ENCODE data around the gene PAPSS1.
A peak's percentile ranks its signal among the peaks of the same experiment; 100 is the strongest.
"Not testable (repeated sequence)": the region's sequence is repeated elsewhere in the genome, so short reads cannot be mapped to it uniquely, and the experiment has no call there.

Gene PAPSS1

DNA sequence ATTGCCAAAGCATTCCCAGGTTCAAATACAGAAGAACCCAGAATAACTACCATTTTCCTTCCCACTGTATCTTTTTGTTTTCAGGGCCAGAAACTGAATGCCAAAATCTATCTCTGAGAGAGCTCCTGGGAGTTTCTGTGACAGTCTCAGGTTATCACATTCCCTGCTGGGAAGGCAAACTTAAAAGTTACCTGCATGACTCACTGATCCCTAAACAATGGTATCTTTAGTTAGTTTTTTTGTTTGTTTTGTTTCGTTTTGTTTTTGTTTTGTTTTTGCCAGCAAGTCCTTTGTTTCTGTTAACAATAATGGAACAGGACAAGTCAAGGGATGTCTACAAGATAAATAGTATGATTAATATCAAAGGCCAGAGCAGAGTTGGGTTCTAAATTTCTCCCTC is 34.3 kb downstream of the PAPSS1 start:
- no peak for DNase-seq

- no peak for DNase-seq
These were observed 36.2 kb downstream of the PAPSS1 start for GRCh38 chr4:107683873-107684272.

- no peak for DNase-seq
These were observed 37.7 kb downstream of the PAPSS1 start for GRCh38 chr4:107682306-107682705.

GRCh38 chr4:107669068-107669467 is 51.0 kb downstream of the PAPSS1 start:
- no peak for DNase-seq

GRCh38 chr4:107666134-107666533 is 53.9 kb downstream of the PAPSS1 start:
- DNase-seq = no peak

GRCh38 chr4:107665001-107665400 is 55.0 kb downstream of the PAPSS1 start:
- DNase-seq = no peak

- no peak for DNase-seq
These were observed 61.4 kb downstream of the PAPSS1 start for GRCh38 chr4:107658400-107659336.

- DNase-seq = no peak
These were observed 64.7 kb downstream of the PAPSS1 start for GRCh38 chr4:107655289-107655688.

DNA sequence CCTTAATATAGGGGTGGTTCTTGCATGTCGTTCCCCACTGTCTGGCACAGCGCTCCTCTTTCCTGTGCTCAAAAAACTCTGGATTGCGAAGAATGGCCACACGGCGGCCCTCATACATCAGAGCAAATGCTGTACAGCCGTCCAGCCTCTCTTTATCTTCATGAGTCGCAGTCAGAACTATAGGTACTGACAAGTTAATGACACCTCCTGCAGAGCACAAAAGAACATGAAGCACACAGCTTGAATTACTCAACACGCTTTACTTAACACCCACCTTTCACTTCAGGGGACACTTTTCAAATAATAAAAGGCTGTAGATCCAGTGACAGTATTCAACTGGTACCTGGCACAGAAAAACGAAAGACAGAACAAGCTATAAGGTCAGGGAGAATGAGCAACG is 65.3 kb downstream of the PAPSS1 start:
- DNase-seq = peak; percentile 73 to 91

DNA sequence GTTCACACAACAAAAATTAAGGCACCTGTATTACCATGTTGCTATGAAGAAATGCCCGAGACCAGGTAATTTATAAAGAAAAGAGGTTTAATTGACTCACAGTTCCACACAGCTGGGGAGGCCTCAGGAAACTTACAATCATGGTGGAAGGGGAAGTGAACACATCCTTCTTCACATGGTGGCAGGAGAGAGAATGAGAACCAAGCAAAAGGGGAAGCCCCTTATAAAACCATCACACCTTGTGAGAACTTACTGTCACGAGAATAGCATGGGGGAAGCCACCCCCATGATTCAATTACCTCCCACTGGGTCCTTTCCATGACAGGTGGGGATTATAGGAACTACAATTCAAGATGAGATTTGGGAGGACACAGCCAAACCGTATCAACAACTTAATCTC is 68.6 kb downstream of the PAPSS1 start:
- not testable (repeated sequence) for DNase-seq

DNA sequence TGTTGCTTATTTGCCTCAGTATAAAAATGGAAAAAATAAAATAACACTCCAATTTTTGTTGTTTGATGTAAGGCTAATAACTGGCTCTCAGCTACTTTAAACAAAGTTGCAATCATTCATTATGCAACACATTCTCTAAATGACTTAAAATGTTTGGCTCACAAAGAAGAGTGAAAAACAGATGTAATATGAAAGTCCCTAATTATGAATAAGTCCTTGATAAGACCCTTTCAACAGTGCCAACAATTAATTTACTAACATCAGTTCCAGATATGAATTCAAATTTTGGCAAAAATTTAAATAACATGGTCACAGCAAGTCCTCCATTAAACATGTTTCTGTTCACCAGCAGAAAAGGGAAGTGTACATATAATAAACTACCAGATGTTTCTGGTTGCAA is 69.8 kb downstream of the PAPSS1 start:
- no peak for DNase-seq

DNA sequence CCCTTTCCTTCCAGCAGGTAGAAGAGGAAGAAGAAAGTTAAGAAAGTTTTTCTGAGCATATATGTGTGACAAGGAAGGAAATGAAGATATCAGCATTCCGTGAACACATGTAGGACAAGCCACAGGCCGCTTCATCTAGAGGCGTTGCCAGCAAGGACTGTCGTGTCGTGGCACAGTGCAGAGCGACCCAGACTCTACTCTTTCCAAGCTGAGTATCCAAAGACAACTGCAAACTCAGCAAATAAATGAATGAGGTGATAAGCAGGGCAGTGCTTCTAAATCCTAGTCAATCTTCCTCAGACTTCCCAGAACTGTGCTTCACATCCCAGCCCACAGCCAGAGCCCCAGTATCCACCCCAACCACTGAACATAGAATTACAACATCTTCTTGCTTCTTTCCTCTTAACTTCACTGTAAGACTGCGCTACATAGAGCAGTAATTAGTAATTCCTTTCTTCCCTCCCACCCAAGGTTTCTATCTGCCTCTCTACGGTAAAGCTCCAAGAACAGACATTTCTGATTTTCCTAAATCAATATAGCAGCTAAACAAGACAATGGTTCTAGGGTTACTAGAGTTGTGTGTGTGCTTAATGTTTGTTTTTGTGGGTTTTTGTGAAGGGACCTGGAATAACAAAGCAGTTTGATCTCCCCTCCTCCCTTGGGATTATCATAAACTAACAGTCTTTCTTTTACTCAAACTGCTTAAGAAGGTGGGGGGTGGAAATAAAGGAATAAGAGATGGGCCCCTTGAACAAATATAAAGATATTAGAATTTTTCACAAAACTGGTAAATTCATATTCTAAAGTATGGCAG is 71.6 kb downstream of the PAPSS1 start:
- no peak for DNase-seq

DNA sequence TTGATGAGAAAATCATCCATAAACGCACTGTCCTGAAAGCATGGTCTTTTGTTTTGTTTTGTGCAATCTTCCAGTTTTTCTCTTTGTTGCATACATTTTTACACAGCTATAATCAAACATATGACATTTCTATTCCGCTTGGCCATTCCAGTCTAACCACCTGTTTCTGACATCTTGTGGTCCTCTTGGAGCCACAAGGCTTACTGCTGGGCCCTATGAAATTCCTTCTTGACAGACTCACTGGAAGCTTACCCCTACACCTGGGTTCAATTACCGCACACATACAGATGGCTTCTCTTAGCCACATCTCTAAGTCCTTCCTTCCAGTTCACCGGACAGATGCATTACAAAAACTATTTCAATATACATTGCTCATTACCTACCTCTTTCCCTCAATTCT is 72.4 kb downstream of the PAPSS1 start:
- DNase-seq = no peak

GRCh38 chr4:107645604-107646003 is 74.4 kb downstream of the PAPSS1 start:
- DNase-seq = no peak

- DNase-seq = no peak
These were observed 77.0 kb downstream of the PAPSS1 start for GRCh38 chr4:107643021-107643420.

- DNase-seq = no peak
These were observed 79.2 kb downstream of the PAPSS1 start for GRCh38 chr4:107640878-107641277.

GRCh38 chr4:107640197-107640596 is 79.8 kb downstream of the PAPSS1 start:
- DNase-seq = no peak

GRCh38 chr4:107635735-107636134 is 84.3 kb downstream of the PAPSS1 start:
- no peak for DNase-seq

DNA sequence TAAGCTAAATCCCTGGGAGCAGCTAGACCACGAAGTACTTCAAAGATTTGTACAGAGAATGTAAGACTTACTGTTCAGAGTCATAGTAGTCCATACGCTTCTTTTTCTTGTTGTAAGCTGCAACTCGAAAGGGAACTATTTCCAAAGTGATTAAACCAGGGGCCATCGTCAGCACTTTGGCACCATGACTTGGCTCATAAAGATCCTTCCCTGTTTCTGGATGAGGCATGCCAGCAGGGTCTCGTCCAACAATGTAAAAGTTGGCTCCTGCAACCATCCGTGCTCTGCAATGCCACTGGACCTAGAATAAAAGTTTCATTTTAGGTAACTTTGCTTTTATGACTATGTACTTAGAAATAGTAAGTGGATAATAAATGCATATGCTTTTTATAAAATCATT is 88.5 kb downstream of the PAPSS1 start:
- DNase-seq = no peak

- DNase-seq = no peak
These were observed 89.8 kb downstream of the PAPSS1 start for GRCh38 chr4:107630185-107630705.

- DNase-seq = no peak
These were observed 90.7 kb downstream of the PAPSS1 start for GRCh38 chr4:107629318-107629717.

DNA sequence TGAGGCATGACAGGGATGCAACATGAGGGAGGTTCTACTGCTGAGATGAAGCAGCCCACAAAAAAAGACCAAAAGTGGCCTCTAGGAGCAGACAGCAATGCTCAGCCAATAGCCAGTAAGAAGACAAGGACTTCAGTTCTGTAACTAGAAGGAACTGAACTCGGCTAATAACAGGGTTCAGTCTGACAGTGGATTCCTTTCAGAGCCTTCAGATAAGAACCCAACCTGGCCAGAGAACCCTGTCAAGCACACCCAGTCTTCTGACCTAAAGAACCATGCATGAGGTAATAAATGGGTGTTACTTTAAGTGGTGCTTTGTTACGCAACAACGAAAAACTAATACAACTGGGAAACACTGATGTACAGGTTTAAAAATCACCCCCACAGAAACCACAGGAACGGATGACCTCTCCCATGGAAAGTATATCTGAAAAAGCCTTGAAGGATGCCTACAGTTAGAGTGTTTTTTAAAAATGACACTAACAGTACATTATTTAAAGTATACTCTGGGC is 94.6 kb downstream of the PAPSS1 start:
- DNase-seq = no peak

DNA sequence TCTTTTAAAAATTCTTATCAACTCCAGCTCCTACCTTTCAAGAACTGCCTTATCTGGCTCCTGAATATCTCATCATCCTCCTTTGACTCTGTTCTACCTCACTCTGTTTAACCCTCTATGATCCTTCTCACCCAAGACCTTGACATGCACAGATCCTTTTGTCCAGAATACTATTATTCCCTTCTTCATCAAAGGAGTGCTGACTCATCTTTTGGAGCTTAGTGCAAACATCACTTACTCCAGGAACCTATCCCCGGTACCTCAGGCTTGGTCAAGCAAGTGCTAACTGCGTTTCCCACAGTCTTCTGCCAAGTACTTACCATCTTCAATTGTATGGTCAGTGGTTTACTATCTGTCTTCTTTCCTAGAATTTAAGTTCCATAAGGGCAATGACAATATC is 96.0 kb downstream of the PAPSS1 start:
- no peak for DNase-seq

DNA sequence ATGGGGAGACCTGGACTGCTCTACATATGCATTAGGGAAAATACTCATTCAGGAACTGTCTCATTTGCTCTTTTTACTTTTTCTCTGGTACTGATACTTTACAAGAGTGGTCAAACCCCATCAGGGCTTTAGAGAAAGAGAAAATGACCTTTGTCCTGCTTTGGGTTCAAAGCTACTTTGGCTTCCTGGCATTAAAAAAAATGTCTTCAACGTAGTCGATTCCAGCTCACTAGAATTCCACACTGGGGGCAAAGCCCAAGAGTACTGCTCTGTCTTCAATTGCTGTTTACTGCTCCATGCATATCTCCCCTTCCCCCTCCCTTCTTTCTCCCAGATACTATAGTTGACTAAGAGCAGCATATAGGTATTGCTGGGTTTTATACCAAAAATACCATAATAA is 98.0 kb downstream of the PAPSS1 start:
- no peak for DNase-seq

Measured in NCI-H2081 (cell line).